GM12801 (cell line): ENCODE data around the gene SCGB2B2.

Source experiments
- CTCF ChIP-seq: IDR thresholded peaks from one replicate; pipeline ENCODE4 v1.5.1; 2011; ENCODE audit warnings: control low read depth; ENCODE audit not compliant: insufficient read length; ENCODE audit errors: extremely low read depth

Gene SCGB2B2

GRCh38 chr19:34678085-34678412 is 1.1 kb upstream of the SCGB2B2 start:
- no peak for TF ChIP-seq CTCF

- no peak for TF ChIP-seq CTCF
Measured at GRCh38 chr19:34677386-34678084, 576 bp upstream of the SCGB2B2 start, which contains the start of gene ZNF302. TSS of gene ZNF302 (plus strand) at chr19:34677678. CDS start at chr19:34678805, 1,127 bp downstream.

GRCh38 chr19:34675919-34676318 is 1.0 kb downstream of the SCGB2B2 start:
- TF ChIP-seq CTCF: no peak

- no peak for TF ChIP-seq CTCF
Measured at GRCh38 chr19:34675250-34675649, 1.7 kb downstream of the SCGB2B2 start.

GRCh38 chr19:34673590-34673989 is 3.4 kb downstream of the SCGB2B2 start:
- no peak for TF ChIP-seq CTCF

GRCh38 chr19:34671972-34672371 is 5.0 kb downstream of the SCGB2B2 start:
- no peak for TF ChIP-seq CTCF

GRCh38 chr19:34669305-34669704 is 7.7 kb downstream of the SCGB2B2 start:
- no peak for TF ChIP-seq CTCF
